GM18520 (cell line): Measurements from ENCODE around the gene ETFBKMT.
"Not testable (repeated sequence)": the region's sequence is repeated elsewhere in the genome, so short reads cannot be mapped to it uniquely, and the experiment has no call there.

ENCODE experiments used
- ATAC-seq: cut with Tn5 transposase; IDR thresholded peaks from one replicate; pipeline ENCODE4 v1.9.1; 2021; ENCODE audit not compliant: unreplicated experiment

ETFBKMT gene

GRCh38 chr12:31716998-31717397 lies 57.5 kb downstream of the ETFBKMT start:
- not testable (repeated sequence) for ATAC-seq

- ATAC-seq, result not testable (repeated sequence)
These were observed 59.2 kb downstream of the ETFBKMT start for GRCh38 chr12:31718542-31719198.

- ATAC-seq, result no peak
These were observed 63.1 kb downstream of the ETFBKMT start for GRCh38 chr12:31722580-31722979.
